AG08396 (cell line): ENCODE results near the gene MME.
A peak's percentile ranks its signal among the peaks of the same experiment; 100 is the strongest.

Experiments used
- DNase-seq: peaks from one replicate; pipeline ENCODE4 v3.0.0; 2012; ENCODE audit warnings: low spot score, mixed read lengths

Gene MME

GRCh38 chr3:155079746-155080487, at the start of gene MME:
Gene MME, plus strand, starts transcription at chr3:155080319. Its CDS starts 3,849 bp downstream, at chr3:155084168.
- peak; percentile 82 for DNase-seq

GRCh38 chr3:155031186-155031585, 48.9 kb upstream of the MME start:
- no peak for DNase-seq

- no peak for DNase-seq
Measured at GRCh38 chr3:155032918-155033317, 47.2 kb upstream of the MME start.

GRCh38 chr3:155034786-155035185, 45.3 kb upstream of the MME start:
- DNase-seq = no peak

GRCh38 chr3:155035553-155035952, 44.6 kb upstream of the MME start:
- no peak for DNase-seq

- no peak for DNase-seq
Measured at GRCh38 chr3:155037508-155038202, 42.5 kb upstream of the MME start.

- DNase-seq = no peak
Measured at GRCh38 chr3:155038203-155038554, 41.9 kb upstream of the MME start.

GRCh38 chr3:155046935-155047334, 33.2 kb upstream of the MME start:
- DNase-seq = no peak

- DNase-seq = no peak
Measured at GRCh38 chr3:155047672-155048071, 32.4 kb upstream of the MME start.

GRCh38 chr3:155049959-155050358, 30.2 kb upstream of the MME start:
- DNase-seq = no peak

GRCh38 chr3:155052470-155052869, 27.6 kb upstream of the MME start:
- no peak for DNase-seq

GRCh38 chr3:155053756-155054155, 26.4 kb upstream of the MME start:
- no peak for DNase-seq

- no peak for DNase-seq
Measured at GRCh38 chr3:155064920-155065319, 15.2 kb upstream of the MME start.

GRCh38 chr3:155065537-155065936, 14.6 kb upstream of the MME start:
- peak; percentile 41 for DNase-seq

GRCh38 chr3:155069729-155070128, 10.4 kb upstream of the MME start:
- no peak for DNase-seq

GRCh38 chr3:155070316-155070715, 9.8 kb upstream of the MME start:
- no peak for DNase-seq

GRCh38 chr3:155070932-155071387, 9.2 kb upstream of the MME start:
- DNase-seq = peak; percentile 86

GRCh38 chr3:155075200-155075599, 4.9 kb upstream of the MME start:
- no peak for DNase-seq

GRCh38 chr3:155076888-155077287, 3.2 kb upstream of the MME start:
- no peak for DNase-seq

GRCh38 chr3:155078711-155079467, 1.2 kb upstream of the MME start:
- DNase-seq = peak; percentile 16

GRCh38 chr3:155079468-155079745, 712 bp upstream of the MME start:
- peak; percentile 49 for DNase-seq

GRCh38 chr3:155080692-155081091, 573 bp downstream of the MME start:
- DNase-seq = peak; percentile 11

GRCh38 chr3:155083313-155083905, 3.3 kb downstream of the MME start:
- DNase-seq = no peak
